HG02678 (cell line): Measurements from ENCODE around the gene LIAS.
"Not testable (repeated sequence)": the region's sequence is repeated elsewhere in the genome, so short reads cannot be mapped to it uniquely, and the experiment has no call there.

Source experiments
- ATAC-seq: cut with Tn5 transposase; IDR thresholded peaks from one replicate; pipeline ENCODE4 v1.9.1; 2021; ENCODE audit warnings: mild to moderate bottlenecking, moderate library complexity; ENCODE audit not compliant: unreplicated experiment

LIAS gene

DNA sequence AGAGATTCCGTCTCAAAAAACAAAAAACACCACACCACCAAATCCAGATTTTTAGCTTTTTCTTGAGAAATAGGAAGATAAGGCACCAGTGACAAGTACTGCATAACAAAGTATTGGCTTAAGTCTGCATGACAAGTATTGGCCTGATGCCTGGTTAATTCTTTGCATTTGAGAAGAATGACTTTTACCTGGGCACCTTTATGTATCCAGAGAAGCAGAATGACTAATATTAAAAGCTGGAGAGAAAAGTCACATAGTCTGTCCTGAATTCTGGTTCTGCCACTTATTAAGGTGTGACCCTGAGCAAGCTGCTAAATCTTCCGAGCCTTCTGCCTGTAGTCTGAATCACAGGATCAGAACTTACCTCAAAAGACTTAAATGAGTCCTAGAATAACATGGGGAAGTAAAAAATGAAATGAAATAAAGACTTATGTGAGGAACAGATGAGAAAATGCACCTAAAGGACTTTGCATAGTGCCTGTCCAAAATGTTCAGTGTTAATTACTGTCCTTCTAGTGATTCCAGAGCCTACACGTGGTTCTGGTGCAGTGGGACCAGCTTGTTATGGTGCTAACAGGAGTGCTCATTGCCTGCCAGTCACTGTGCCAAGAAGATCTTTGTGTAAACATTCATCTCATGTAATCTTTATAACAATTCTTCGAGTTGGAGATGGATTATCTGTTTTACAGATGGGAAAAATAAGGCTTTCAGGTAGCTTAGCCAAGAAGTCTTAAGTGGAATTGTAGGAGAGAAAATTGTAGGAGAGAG is 36.8 kb downstream of the LIAS start:
- ATAC-seq, result no peak

GRCh38 chr4:39497909-39498726 is 39.3 kb downstream of the LIAS start:
- ATAC-seq, result no peak

DNA sequence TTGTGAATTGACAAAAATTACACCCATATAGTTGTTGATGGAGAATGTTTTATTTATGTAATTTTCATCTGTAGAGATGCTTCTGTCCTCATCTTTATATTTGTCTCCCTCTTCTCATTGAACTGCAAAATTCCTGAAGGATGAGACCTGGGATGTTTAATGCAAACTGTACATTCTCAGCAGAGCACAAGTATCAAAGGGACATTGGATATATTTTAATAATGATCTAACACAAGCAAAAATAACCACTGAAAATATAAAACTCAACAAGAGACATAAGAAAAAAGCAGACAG is 39.8 kb downstream of the LIAS start:
- ATAC-seq, result no peak

DNA sequence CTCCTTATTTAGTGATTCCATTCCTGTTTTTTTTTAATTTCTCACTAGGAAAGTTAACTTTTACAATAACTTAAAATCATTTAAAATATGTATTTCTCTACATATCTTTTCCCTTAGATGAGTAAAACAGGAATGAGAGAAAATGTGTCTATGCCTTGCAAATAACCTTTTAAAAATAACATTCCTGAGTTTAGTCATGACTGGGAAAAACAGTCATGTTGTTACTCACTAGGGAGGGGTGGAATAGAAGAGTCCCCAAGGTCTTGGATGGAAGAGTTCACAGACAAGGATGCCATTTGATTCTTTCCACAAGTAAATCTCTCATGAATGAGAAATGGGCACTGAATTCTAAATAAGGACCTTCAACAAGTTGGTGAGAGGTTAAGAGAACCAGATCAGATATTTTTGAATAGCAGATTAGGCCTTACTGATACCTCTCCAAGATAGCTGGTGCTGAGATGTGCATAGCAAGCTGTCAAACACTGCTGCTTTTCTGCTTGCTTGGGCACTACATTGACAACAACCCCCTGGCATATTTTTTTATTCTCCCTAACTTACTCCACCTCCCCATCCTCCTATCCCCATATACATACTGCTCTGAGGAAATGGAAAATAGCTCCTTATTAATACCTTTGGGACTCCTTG is 43.3 kb downstream of the LIAS start:
- ATAC-seq, result no peak

DNA sequence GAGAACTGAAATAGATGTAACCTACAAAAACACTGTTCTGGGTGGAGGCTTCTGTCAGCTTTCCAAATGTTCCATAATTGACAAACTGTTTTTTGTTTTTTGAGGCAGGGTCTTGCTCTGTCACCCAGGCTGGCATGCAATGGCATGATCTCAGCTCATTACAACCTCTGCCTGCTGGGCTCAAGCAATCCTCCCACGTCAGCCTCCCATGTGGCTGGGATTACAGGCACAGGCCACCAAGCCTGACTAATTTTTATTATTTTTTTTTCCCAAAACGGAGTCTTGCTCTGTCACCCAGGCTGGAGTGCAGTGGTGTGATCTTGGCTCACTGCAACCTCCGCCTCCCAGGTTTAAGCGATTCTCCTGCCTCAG is 43.8 kb downstream of the LIAS start:
- not testable (repeated sequence) for ATAC-seq

DNA sequence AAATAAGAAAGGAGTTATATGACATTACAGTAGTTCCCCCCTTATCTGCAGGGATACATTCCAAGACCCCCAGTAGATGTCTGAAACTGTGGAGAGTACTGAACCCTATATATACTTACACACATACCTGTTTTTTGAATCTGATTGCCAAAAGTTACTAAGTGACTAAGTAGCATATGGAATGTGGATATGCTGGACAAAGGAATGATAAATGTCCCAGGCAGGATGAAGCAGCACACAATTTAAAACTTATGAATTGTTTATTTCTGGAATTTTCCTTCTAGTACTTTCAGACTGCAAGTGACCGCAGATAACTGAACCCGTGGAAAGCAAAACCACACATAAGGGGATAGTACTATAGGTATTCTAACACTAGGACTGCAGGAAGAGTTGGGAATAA is 45.7 kb downstream of the LIAS start:
- ATAC-seq, result no peak

- no peak for ATAC-seq
Observed at GRCh38 chr4:39505581-39505980, 46.7 kb downstream of the LIAS start.

- ATAC-seq, result no peak
Observed at GRCh38 chr4:39510348-39510929, 51.6 kb downstream of the LIAS start.

GRCh38 chr4:39514266-39514665 is 55.4 kb downstream of the LIAS start:
- ATAC-seq, result not testable (repeated sequence)

DNA sequence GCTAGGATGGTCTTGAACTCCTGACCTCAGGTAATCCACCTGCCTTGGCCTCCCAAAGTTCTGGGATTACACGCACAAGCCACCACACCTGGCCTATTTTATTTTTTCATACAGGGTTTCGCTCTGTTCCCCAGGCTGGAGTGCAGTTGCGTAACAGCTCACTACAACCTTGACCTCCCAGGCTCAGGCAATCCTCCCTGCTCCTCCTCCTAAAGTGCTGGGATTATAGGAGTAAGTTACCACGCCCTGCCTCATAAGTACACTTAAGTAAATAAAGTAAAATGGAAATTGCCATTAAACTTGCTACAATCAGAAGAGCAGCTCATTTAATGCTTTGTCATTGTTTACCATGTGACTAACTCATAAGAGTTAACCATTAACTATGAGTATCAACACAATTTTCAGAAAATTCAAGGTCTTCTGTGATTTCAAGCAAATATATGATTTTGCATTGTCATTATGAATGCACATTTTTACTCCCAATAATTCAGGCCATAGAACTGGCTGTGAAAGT is 56.1 kb downstream of the LIAS start:
- ATAC-seq, result no peak

GRCh38 chr4:39515669-39516401 is 57.0 kb downstream of the LIAS start:
- ATAC-seq, result not testable (repeated sequence)

GRCh38 chr4:39516407-39516966 is 57.6 kb downstream of the LIAS start:
- ATAC-seq, result no peak

DNA sequence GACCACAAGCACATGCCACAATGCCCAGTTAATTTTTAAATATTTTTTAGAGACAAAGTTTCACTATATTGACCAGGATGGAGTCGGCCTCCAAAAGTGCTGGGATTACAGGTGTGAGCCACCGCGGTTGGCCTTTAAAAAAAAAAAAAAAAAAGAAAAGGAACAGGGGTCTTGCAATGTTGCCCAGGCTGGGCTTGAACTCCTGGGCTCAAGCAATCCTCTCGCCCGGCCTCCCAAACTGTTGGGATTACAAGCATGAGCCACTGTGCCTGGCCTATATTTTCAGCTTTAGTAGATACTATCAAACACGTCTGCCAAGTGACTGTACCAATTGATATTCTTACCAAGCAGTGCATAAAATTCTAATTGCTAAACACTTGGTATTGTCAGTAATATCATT is 59.6 kb downstream of the LIAS start:
- ATAC-seq, result no peak

DNA sequence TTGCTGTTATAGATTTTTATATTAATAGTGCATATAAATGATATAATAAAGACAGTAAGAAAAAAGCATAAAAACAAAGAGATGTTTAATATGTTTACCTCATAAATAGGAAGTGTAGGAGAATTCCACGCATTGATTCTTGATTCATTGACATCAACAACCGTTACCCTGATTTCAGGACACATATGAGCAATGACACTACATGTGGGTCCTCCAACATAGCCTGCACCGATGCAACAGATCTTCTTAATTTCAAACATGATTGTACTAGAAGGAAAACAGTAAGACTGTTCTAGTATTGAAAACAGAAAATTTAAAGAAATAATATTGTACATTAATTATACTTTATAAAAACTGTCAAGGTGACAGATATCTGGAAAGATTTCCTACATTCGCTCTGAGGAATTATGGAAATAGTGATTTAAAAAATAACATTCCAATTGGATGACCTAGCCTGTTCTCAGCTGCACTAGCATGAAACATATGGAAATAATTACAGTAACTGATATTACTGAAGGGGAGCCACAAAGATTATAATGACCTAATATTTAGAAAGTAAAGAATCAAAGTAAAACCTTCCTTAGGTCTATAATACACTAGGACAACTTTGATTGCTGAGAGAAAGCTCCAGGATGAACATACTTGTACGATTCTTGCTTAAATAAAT is 62.5 kb downstream of the LIAS start:
- no peak for ATAC-seq

- no peak for ATAC-seq
Observed at GRCh38 chr4:39522068-39522467, 63.2 kb downstream of the LIAS start.

- no peak for ATAC-seq
Observed at GRCh38 chr4:39524161-39524957, 65.5 kb downstream of the LIAS start.

GRCh38 chr4:39525822-39526690 is 67.2 kb downstream of the LIAS start:
- no peak for ATAC-seq

GRCh38 chr4:39526765-39527295 is 68.0 kb downstream of the LIAS start:
- ATAC-seq, result peak; percentile 22
